Epithelial cell of prostate (primary cell): ENCODE measurements around the gene PJA2.
"Not testable (repeated sequence)": the region's sequence is repeated elsewhere in the genome, so short reads cannot be mapped to it uniquely, and the experiment has no call there.

Source experiments
- DNase-seq: peaks from one replicate; pipeline ENCODE4 v3.0.0-alpha.2; 2011; ENCODE audit warnings: low read depth, low spot score
- H3K27ac ChIP-seq: fragments of 450-650 bp; 2 replicates; pipeline ENCODE4 v1.5.1; 2017; ENCODE audit warnings: mild to moderate bottlenecking

Gene PJA2

GRCh38 chr5:109315245-109315644 lies 94.5 kb downstream of the PJA2 start:
- no peak for DNase-seq
- no peak overlapping the region for H3K27ac ChIP-seq

GRCh38 chr5:109313127-109313526 lies 96.6 kb downstream of the PJA2 start:
- no peak for DNase-seq
- no peak overlapping the region for H3K27ac ChIP-seq

GRCh38 chr5:109312695-109313094 lies 97.1 kb downstream of the PJA2 start:
- H3K27ac ChIP-seq: no peak overlapping the region
- no peak for DNase-seq

GRCh38 chr5:109310315-109310714 lies 99.5 kb downstream of the PJA2 start:
- no peak overlapping the region for H3K27ac ChIP-seq
- no peak for DNase-seq

GRCh38 chr5:109309326-109310063 lies 100.3 kb downstream of the PJA2 start:
- no peak overlapping the region for H3K27ac ChIP-seq
- DNase-seq: no peak

DNA sequence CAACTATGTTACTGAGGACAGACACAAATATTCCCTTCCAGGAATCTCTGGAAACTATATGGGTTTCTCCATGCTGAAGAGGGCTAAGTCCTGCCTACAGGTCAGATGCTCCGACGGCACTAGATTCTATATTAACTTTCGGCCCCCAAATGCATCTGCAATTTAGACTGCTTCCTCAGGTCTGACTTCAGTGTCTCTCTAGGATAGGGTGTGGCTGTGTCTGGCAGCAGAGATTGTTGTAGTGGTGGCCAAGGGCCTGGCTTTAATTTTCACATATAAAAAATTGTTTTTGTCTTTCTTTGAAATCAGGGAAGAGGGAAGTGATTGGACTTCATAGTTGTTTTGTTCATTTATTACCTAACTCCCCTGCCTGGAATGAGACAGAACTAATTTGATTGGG lies 101.8 kb downstream of the PJA2 start:
- DNase-seq: no peak
- no peak overlapping the region for H3K27ac ChIP-seq

GRCh38 chr5:109307456-109307855 lies 102.3 kb downstream of the PJA2 start:
- H3K27ac ChIP-seq: no peak overlapping the region
- DNase-seq: no peak

- no peak for DNase-seq
- no peak overlapping the region for H3K27ac ChIP-seq
These were observed 104.4 kb downstream of the PJA2 start for GRCh38 chr5:109305352-109305751.

DNA sequence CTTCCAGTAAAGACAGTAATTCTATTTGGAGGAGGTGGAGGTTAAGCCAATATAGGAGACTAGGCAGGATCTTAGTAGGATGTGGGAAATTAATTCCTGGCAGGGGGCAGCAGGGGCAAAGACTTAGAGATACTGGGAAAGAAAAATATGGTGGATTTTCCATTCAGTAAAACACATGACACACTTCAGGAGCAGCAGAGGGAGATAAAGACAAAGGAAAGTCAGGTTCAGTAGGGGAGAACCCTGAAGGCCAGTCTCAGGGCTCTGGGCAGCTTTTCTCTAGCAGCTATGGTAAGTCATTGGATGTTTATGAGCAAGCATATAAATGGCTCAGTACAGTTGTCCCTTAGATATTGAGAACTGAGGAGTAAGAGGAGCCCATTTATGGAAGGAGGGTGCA lies 105.5 kb downstream of the PJA2 start:
- no peak for DNase-seq
- no peak overlapping the region for H3K27ac ChIP-seq

DNA sequence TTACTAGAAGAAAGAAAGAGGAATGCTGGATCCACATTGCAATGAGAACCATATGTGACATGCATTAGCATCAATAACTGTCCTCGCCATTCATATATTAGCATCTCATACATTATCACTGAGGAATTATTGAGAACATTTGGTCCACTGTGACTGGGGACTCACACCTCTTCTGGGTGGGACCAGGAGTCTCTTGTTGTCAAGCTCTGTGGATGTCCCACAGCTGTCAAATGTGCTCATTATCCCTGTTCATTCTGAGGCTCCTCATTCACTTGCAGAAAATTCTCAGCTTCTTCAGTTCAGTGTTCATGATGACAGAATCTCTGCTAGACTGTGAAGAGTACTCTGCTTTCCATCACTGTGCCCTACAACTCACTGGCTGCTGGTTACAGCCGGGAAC lies 109.4 kb downstream of the PJA2 start:
- DNase-seq: no peak
- no peak overlapping the region for H3K27ac ChIP-seq

- DNase-seq: no peak
- H3K27ac ChIP-seq: no peak overlapping the region
These were observed 110.2 kb downstream of the PJA2 start for GRCh38 chr5:109299557-109299956.

GRCh38 chr5:109298794-109299193 lies 111.0 kb downstream of the PJA2 start:
- no peak overlapping the region for H3K27ac ChIP-seq
- DNase-seq: no peak

GRCh38 chr5:109297900-109298299 lies 111.9 kb downstream of the PJA2 start:
- DNase-seq: no peak
- no peak overlapping the region for H3K27ac ChIP-seq

DNA sequence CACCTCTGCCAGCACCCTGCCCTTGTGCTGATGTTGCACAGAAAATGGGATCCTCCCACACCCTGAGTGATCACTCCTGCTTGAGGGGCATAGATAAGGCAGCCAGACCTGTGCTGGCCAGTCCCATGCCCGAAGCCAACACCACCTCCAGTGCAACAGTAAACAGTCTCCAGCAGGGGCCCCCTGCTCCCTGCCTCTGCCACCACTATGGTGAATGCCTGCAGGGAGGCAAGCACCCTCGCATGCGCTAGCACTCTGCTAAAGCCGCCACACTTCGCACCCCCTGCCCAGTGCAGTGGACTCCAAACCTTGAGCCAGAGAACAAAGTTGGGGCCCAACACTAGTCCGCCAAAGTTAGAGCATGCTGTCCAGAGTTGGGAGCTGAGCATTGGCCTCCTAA lies 118.7 kb downstream of the PJA2 start:
- H3K27ac ChIP-seq: no peak overlapping the region
- no peak for DNase-seq

DNA sequence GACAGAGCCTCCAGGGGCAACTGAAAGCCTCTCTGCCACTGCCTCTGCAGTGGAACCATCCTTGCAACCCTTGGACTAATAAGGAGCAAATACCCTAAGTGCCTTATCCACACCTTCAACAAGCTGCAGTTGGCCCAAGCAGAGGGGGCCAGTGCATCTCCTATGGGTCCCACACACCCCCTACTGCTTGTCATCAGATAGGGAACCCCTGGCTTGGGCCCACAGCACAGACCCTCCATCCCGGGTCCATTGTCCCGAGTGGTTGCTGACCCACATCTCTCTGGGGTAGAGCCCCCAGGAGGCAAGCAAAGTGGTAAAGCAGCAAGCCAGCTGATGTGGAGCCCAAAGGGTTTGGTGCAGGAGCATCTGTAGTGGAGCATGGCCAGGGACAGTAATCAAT lies 119.5 kb downstream of the PJA2 start:
- H3K27ac ChIP-seq: no peak overlapping the region
- no peak for DNase-seq

- not testable (repeated sequence) for DNase-seq, H3K27ac ChIP-seq
These were observed 123.1 kb downstream of the PJA2 start for GRCh38 chr5:109286628-109287027.
